Parathyroid adenoma (tissue), 2 donors: Measurements from ENCODE around the gene SUSD2.

Source experiments
- H2AFZ ChIP-seq: fragments of 300-600 bp; sonication (generic); one replicate; pipeline ENCODE4 v1.7.0; 2017; ENCODE audit warnings: antibody characterized with exemption, mild to moderate bottlenecking
- H3K27ac ChIP-seq: fragments of 300-600 bp; sonication (generic); one replicate; pipeline ENCODE4 v1.7.0; 2017
- H3K27me3 ChIP-seq: fragments of 300-600 bp; sonication (generic); one replicate; pipeline ENCODE4 v1.7.0; 2017; ENCODE audit warnings: low read length; ENCODE audit not compliant: control insufficient read depth, insufficient read depth
- H3K36me3 ChIP-seq: fragments of 300-600 bp; sonication (generic); one replicate; pipeline ENCODE4 v1.7.0; 2017; ENCODE audit warnings: low read length; ENCODE audit not compliant: control insufficient read depth, insufficient read depth
- H3K4me1 ChIP-seq: fragments of 300-600 bp; sonication (generic); one replicate; pipeline ENCODE4 v1.7.0; 2017; ENCODE audit warnings: control low read depth
- H3K4me2 ChIP-seq: fragments of 300-600 bp; sonication (generic); one replicate; pipeline ENCODE4 v1.7.0; 2017; ENCODE audit warnings: low read length
- H3K4me3 ChIP-seq: fragments of 300-600 bp; sonication (generic); one replicate; pipeline ENCODE4 v1.7.0; 2017; ENCODE audit warnings: low read depth, low read length
- H3K79me2 ChIP-seq: fragments of 300-600 bp; sonication (generic); one replicate; pipeline ENCODE4 v1.7.0; 2017; ENCODE audit warnings: control low read depth
- H3K9ac ChIP-seq: fragments of 300-600 bp; sonication (generic); one replicate; pipeline ENCODE4 v1.7.0; 2017; ENCODE audit warnings: mild to moderate bottlenecking
- H3K9me3 ChIP-seq: fragments of 300-600 bp; sonication (generic); one replicate; pipeline ENCODE4 v1.7.0; 2017; ENCODE audit warnings: low read length; ENCODE audit not compliant: control insufficient read depth
- CTCF ChIP-seq: fragments of 300-600 bp; sonication (generic); IDR thresholded peaks from one replicate; pipeline ENCODE4 v1.7.0; 2017; ENCODE audit warnings: antibody characterized with exemption, mild to moderate bottlenecking
- donor health status: primary hyperparathyroidism.

The SUSD2 gene

DNA sequence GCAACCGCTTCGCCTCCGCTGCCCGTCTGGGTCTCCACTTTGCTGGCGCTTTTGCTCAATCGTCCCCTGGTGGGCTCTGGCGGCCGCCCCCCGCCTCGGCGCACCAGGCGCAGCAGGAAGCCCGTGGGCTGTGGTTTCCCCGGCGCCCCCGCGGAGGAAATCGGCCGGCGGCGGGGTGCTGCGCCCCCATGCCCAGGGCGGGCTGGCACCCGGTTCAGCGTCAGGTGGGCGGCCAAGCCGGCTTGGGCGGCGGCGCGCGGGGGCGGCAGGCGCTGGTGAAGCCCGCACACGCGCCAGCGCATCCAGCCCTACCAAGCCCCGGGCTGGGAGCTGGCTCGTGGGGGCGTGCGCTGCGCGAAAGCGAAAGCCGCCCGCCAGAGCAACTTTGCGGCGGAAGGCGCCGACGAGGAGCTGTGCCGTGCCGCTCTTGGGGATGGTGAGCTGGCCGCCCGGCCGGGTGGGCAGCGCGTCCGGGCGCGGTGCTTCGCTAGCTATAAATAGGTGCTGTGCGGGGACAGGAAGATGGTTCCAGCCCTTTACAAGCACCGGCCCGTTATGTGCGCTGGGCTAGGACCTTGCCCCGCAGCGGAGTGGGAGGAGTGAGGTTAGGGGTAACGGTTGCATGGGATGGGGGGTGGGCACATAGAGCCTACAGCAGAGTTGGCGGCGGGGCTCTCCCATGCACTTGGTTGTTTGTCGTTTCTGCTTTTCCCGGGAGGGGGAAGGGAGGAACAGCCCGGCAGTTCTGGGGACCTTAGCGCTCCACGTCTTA, 25.0 kb upstream of the SUSD2 start:
- H3K36me3 ChIP-seq, result no peaks in the 10 kb centered on the region
- no peak overlapping the region for H3K9ac ChIP-seq
- no peak for TF ChIP-seq CTCF
- no peak overlapping the region for H2AFZ ChIP-seq
- H3K27me3 ChIP-seq, result no peaks in the 10 kb centered on the region
- no peak overlapping the region for H3K27ac ChIP-seq
- no peaks in the 10 kb centered on the region for H3K9me3 ChIP-seq
- H3K4me3 ChIP-seq, result peak overlapping the region; percentile 46
- peak overlapping the region; percentile 76 for H3K4me2 ChIP-seq
- H3K79me2 ChIP-seq, result peaks cover 2% of the 10 kb centered on the region
- H3K4me1 ChIP-seq, result peaks cover 3% of the 10 kb centered on the region

DNA sequence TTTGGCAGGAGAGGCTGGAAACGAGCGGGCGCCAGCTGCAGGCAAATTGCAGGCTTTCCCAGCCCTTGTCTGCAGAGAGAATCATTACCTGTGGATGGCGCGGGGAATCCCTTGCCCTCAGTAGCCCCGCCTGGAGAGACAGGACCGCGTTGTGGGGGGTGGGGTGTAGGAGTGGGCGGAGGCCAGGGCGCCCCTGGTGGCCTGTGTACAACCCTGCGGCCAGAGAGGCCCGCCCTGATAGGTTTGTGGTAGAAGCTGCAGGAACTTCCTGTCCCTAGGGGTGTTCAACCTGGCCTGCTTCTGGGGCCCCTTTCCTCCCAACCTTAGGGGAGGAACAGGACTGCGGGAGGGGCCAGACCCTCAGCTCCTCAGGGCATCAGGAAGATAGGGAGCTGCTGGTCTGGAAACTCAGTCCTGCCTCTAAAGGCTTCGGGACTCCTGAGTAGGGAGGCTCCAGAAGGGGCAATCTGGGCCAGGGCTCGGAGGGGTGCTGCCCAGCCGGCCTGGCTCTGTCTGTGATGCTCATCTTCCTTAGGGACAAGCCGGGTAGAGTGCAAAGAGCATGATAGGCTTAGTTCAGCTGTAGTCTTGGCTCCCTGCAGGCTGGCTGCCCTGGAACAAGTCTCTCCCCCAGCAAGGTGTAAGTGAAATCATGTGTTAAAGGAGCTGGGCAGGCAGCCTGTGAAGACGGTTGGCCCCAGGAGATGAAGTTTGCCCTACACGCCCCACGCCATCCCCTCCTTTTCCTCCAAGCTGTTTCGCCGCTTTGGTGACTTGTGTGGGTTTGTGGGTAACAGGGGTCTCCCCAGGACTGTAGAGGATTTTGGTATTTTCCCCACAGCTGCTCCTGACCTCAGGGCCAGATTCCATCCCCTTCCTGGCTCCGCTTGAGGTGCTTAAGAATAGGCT, 24.1 kb upstream of the SUSD2 start:
- H3K27me3 ChIP-seq, result no peaks in the 10 kb centered on the region
- peaks cover 11% of the 10 kb centered on the region for H3K4me1 ChIP-seq
- peak overlapping the region; percentile 76 for H3K4me2 ChIP-seq
- H3K79me2 ChIP-seq, result peaks cover 2% of the 10 kb centered on the region
- no peak overlapping the region for H2AFZ ChIP-seq
- peak; percentile 54 for TF ChIP-seq CTCF
- H3K9ac ChIP-seq, result no peak overlapping the region
- H3K4me3 ChIP-seq, result peak overlapping the region; percentile 46
- H3K36me3 ChIP-seq, result no peaks in the 10 kb centered on the region
- H3K9me3 ChIP-seq, result no peaks in the 10 kb centered on the region
- no peak overlapping the region for H3K27ac ChIP-seq

- Histone ChIP-seq H3K36me3 (no peaks in the 10 kb centered on the region), H3K9ac (no peak overlapping the region), H3K9me3 (no peaks in the 10 kb centered on the region), H3K27ac (no peak overlapping the region), H2AFZ (no peak overlapping the region), H3K27me3 (no peaks in the 10 kb centered on the region), H3K4me3 (no peak overlapping the region), H3K4me2 (no peak overlapping the region), H3K4me1 (peaks cover 14% of the 10 kb centered on the region), H3K79me2 (peaks cover 2% of the 10 kb centered on the region)
- no peak for TF ChIP-seq CTCF
Observed at GRCh38 chr22:24157822-24158135, 23.5 kb upstream of the SUSD2 start.

GRCh38 chr22:24159650-24160049, 21.6 kb upstream of the SUSD2 start:
- H3K9ac ChIP-seq, result no peak overlapping the region
- H3K27me3 ChIP-seq, result no peaks in the 10 kb centered on the region
- H2AFZ ChIP-seq, result no peak overlapping the region
- no peak overlapping the region for H3K27ac ChIP-seq
- H3K79me2 ChIP-seq, result peaks cover 2% of the 10 kb centered on the region
- H3K4me2 ChIP-seq, result no peak overlapping the region
- no peaks in the 10 kb centered on the region for H3K36me3 ChIP-seq
- TF ChIP-seq CTCF, result no peak
- H3K4me1 ChIP-seq, result peaks cover 17% of the 10 kb centered on the region
- no peak overlapping the region for H3K4me3 ChIP-seq
- no peaks in the 10 kb centered on the region for H3K9me3 ChIP-seq
